AG10803 (cell line): ENCODE measurements around the gene TSSK6.

Experiments
- DNase-seq: peaks from one replicate; pipeline ENCODE4 v3.0.0; 2010; ENCODE audit warnings: low read depth
- H3K4me3 ChIP-seq: 2 replicates; pipeline ENCODE4 v1.5.1; 2011; ENCODE audit warnings: mild to moderate bottlenecking, low read length, control low read depth
- CTCF ChIP-seq: conservative IDR thresholded peaks from 2 replicates; pipeline ENCODE4 v1.5.1; 2011; ENCODE audit warnings: mild to moderate bottlenecking, low read length, control low read depth, inconsistent platforms

TSSK6 gene

DNA sequence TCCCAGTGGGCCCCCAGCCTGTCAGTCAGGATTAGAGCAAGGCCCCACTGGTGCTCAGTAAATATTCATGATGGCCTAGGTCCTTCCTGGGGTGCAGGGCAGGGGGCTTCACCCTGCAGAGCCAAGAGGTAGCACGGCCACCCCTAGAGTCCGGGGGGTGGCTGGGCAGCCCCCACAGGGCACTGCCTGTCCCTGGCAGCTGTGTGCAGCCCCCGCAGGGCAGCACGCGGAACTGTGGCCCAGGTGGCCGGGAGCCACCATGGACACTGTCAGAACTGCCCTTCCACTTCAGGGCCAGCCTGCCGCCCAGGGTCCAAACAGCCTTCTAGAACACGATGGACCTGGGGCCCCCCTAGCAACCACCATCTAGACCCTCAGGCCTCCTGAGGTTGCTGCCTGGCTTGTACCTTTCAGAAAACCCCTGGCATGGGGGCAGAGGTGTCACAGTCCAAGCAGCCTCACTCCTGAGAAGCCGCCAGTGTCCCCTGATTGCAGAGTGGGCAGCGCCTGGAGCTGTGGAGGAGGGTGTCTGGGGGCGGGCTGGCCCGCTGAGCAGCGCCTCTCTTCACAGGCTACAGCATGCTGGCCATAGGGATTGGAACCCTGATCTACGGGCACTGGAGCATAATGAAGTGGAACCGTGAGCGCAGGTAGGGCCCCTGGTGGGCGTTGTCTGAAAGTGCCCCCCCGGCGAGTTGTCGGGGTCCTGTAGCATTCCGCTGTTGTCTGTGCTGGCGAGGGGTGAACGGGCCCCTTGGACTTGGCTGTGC lies 10.4 kb upstream of the TSSK6 start:
- DNase-seq: no peak
- no peak overlapping the region for H3K4me3 ChIP-seq
- TF ChIP-seq CTCF: no peak

DNA sequence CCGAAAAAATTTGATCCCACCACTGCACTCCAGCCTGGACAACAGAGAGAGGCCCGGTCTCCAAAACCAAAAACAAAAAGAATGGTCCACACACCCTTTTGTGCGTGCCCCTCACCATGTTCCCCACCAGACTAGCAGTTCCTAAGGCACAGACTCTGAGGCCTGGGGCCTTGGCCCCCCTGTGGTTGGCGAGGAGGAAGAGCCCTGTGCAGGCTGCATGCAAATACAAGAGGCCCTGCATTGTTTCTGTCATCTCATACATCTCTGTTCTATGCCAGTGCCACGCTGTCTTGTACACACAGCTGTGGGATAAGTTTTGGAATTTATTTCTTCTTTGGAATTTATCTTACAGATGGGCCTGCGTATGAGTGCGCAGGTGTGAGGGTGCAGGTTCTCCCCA lies 8.7 kb upstream of the TSSK6 start:
- H3K4me3 ChIP-seq: no peak overlapping the region
- no peak for TF ChIP-seq CTCF
- DNase-seq: no peak

GRCh38 chr19:19523177-19523576 lies 7.8 kb upstream of the TSSK6 start:
- no peak for DNase-seq
- H3K4me3 ChIP-seq: no peak overlapping the region
- TF ChIP-seq CTCF: no peak

GRCh38 chr19:19520989-19521388 lies 5.6 kb upstream of the TSSK6 start:
- no peak for DNase-seq
- no peak for TF ChIP-seq CTCF
- H3K4me3 ChIP-seq: no peak overlapping the region

DNA sequence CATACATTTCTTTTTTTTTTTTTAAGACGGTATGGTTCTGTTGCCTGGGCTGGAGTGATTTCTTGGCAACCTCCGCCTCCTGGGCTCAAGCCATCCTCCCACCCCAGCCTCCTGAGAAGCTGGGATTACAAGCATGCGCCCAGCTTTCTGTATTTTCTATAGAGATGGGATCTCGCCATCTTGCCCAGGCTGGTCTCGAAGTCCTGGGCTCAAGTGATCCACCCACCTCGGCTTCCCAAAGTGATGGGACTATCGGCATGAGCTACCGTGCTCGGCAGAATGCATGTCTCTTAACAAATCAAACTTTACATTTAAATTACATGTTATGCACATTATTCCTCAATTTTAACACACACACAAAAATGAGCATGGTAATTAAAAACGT lies 1.9 kb upstream of the TSSK6 start:
- DNase-seq: no peak
- peak overlapping the region; percentile 94 for H3K4me3 ChIP-seq
- no peak for TF ChIP-seq CTCF

- DNase-seq: peak; percentile 90
- peak within 1 kb of the TSS; percentile 94 for H3K4me3 ChIP-seq
- TF ChIP-seq CTCF: peak; percentile 24
These were observed 533 bp upstream of the TSSK6 start, which contains the start of gene NDUFA13 for GRCh38 chr19:19515642-19516519. TSS of gene NDUFA13 (plus strand) at chr19:19516225. CDS start at chr19:19516239, 14 bp downstream.

DNA sequence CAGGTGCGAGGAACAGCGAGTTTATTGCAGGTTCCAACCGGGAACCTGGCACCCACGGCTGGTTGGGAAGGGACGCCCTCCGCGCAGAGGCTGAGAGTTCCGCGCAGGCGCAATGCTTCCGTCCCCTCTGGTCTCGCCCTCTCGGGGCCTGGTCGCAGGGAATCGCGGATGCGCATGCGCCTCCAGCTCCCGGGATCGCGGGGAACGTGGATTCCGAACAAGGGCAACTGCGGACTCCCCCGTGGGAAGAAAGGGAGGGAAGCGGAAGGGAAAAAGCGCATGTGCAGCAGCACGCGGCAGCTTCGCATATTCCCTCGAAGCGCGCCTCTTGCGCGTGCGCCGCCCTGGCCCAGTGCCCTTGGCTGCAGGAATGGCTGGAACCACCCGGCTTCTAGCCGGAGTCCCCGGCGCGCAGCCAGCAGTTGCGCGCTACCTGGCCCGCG lies 1.1 kb downstream of the TSSK6 start:
- peak overlapping the region; percentile 27 for H3K4me3 ChIP-seq
- peak; percentile 56 for DNase-seq
- no peak for TF ChIP-seq CTCF
